GM18519 (cell line): ENCODE data around the gene FAM131C.
"Not testable (repeated sequence)": the region's sequence is repeated elsewhere in the genome, so short reads cannot be mapped to it uniquely, and the experiment has no call there.

Source experiments
- ATAC-seq: cut with Tn5 transposase; IDR thresholded peaks from one replicate; pipeline ENCODE4 v1.9.1; 2021; ENCODE audit warnings: mild to moderate bottlenecking, moderate library complexity; ENCODE audit not compliant: unreplicated experiment, low FRiP score

The FAM131C gene

GRCh38 chr1:16063226-16063829, 10.1 kb downstream of the FAM131C start:
- no peak for ATAC-seq

DNA sequence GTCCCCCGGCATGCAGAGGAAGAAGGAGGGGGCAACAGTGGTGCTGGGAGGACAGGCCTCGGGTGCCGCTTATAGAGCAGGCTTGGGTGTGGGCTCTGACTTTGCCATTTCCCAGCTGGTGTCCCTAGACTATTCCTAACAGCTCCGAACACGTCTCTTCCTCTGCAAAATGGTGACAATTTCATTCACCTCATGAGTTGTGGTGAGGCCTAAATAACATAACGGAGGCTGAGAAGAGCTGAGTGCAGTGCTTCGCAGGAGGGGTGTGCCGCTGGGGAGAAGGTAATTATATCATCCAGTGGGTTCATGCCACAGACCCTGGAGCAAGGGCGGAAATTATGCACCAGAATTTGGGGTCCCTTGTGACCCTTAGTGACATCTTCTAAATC, 10.8 kb downstream of the FAM131C start:
- ATAC-seq = not testable (repeated sequence)

DNA sequence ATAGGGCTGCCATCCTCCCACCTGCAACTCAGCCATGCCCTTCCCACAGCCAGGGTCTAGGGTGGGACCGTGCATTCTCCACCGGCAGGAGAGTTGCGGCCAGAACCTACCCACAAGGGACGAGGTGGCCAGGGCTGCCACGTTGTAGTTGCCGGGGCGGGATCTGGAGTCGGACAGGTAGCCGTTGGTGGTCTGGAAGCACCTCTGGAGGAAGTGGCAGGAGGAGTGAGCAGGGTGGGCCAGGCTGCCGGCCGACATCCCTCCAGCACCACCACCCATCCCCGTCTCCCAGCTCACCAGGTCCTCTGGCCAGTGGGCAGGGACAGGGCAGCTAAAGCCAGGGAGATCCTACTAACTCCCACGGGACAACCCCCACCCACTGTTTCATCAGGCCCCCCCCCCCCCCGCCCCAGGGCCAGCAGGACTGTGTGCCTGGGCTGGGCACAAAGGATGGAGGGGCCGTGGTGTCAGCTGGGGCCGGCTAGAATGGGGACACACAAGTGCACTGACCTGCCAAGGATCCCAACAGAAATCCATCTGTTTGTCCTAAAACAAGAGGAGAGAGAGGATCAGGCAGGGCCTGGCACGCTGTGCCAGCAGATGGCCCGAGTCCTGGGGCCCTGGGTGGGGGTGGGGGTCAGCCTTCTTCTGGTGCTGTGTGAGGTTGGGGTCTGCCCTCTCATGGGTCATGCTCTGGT, 11.3 kb downstream of the FAM131C start:
- ATAC-seq = not testable (repeated sequence)

- no peak for ATAC-seq
Observed at GRCh38 chr1:16061266-16061665, 12.2 kb downstream of the FAM131C start.

DNA sequence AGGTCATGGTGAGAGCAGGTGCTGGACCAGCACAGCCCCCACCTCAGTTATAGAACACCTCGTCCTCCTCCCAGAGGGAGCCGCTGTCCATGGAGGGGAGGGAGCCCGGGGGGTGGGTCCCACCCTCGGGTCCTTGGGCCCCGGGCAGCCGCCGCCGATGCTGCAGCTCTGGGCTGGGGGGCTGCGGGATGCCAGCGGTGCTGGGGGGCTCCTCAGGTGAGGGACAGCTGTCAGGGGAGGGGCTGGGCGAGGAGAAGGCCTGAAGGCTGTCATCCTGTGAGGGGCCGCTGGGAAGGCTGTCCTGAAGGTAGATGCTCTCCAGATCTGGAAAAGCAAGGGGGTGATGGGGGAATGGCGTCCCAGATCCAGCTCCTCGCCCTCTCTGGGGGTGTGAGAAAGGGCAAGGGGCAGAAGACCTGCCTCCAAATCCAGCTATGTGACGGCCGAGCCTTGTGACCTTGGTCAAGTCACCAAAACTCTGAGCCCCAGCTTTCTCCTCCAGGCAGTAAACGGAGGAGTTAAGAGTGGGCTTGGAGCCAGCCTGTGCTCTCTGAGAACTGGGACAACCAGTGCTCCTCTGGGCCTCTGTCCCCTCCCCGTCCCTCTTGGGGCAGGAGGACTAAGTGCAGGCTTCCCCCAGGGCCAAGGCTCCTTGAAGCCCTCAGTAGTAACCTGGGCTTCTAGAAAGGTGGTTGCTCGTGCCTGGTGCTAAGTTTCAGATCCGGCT, 14.9 kb downstream of the FAM131C start:
- ATAC-seq = not testable (repeated sequence)

DNA sequence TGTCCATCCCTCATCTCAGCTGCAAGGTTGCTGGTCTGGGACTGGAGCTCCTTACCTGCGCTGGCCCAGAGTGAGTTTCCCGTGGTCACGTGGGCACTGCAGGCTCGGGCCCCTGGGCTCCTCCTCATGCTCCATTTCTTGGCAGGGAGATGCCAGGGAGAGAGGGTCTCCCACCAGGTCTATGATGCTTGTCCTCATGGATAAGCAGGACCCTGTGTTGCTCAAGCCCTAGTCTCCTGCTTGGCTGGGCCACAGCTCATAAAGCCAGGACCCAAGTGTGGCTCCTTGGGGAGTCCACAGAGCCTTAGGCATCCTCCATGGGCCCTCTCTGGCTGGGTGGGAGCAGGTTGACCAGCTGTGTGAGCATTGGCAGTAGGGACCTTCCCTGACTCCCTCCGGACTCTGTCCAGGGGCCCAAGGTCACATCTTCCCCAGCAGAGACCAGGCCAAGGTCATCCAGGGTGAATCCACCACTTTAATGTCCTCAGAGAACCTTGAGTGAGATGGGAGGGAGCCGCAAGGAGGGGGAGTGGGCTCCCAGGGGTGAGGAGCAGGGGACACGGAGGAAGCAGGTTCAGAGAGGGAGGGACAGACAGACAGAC, 16.0 kb downstream of the FAM131C start:
- ATAC-seq = not testable (repeated sequence)

DNA sequence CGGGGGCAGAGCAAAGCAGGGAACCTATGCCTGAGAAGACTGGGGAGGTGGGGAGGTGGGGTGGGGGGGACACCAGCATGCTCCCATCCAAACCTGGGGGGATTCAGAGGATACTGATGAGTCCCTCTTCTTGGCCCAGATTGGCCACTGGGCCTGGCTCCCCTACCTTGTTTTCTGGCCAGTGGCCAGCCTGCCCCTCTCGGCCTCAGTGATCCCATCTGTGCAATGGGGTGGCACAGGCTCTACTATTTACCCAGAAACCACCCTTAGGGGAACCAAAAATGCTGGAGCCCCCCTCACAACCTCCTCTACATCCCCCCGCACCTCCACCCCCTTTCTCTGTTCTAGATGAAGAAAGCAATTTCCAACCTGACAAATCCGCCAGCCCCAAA, 16.9 kb downstream of the FAM131C start:
- ATAC-seq = not testable (repeated sequence)

DNA sequence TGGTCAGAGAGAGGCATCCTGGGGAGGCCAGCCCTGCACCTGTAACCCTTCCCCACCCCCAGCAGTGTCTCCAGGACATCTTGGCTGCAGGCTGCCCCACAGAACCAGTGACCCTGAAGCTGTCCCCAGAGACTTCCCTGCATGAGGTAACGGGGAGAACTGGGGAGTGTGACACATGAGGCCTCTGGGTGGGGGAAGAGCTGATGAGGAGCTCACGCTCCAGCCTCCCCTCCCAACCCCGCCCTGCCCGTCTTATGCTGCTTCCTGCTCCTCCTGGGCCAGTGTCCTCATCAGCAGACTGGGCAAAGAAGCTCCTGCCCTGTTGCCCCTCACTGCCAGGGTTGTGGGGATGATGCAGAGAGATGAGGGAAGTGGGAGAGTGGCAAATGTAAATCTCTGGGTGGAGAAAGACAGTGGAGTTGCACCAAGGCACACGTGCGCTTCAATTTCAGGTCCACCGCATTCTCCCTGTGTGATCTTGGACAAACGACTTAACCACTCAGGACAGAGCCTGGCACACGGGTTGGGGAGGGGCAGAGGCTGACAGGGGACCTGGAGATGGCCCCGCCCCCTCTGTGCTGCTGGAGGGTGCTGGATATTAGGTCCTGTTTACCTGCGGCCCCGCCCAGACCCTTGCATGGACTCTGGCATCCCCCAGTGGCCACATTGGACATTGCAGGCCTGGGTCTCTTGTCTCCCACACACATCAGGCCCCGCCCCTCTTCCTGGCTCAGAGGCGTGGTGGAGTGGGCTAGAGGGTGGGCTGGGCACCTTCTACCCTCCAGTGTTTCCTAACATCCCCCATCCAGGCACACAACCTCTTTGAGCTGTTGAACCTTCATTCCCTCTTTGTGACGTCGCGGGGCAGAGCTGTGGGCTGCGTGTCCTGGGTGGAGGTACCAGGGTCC, 17.6 kb downstream of the FAM131C start:
- no peak for ATAC-seq

DNA sequence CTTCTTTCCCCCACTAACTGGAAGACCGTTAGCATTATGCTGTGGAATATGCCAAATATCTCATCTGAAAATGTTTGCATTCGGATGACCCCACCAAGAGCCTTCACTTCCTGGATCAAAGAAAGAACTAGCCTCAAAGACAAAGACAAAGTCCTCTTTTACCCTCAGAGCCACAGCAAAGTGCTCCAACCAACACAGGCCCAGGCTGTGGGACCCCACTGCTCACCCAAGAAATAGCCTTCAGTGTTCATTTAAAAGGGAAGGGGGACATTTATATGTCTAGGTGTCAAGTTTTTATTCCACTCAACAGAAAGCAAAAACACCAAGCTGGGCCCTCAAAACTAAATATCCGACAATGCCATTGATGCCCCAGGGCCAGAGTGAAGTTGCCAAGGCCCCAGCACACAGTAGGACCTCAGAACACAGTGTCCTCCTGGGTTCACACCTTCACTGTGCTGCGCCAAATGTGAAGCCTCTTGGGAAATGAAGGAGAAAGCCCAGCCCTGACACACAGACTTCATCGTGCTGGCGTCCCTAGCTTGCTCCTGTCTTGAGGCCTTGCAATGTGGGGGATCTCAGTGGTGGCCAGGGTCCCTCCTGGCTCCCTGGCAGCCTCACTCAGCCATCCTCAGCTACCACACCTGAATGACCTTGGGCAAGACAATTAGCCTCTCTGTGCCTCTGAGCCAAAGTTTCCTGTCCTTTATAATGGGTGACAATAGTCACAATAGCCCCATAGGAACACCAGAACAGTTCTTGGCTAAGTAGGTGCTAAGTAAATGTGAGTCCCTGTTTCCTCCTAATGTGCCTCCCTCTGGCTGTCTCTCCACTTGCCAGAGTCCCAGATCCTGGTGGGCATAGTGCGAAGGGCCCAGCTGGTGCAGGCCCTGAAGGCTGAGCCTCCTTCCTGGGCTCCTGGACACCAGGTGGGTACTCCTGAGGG, 18.6 kb downstream of the FAM131C start:
- ATAC-seq = no peak

- no peak for ATAC-seq
Observed at GRCh38 chr1:16053781-16054502, 19.5 kb downstream of the FAM131C start.

- not testable (repeated sequence) for ATAC-seq
Observed at GRCh38 chr1:16051949-16052348, 21.5 kb downstream of the FAM131C start.

GRCh38 chr1:16051039-16051438, 22.4 kb downstream of the FAM131C start:
- no peak for ATAC-seq

- no peak for ATAC-seq
Observed at GRCh38 chr1:16050328-16050727, 23.1 kb downstream of the FAM131C start.

DNA sequence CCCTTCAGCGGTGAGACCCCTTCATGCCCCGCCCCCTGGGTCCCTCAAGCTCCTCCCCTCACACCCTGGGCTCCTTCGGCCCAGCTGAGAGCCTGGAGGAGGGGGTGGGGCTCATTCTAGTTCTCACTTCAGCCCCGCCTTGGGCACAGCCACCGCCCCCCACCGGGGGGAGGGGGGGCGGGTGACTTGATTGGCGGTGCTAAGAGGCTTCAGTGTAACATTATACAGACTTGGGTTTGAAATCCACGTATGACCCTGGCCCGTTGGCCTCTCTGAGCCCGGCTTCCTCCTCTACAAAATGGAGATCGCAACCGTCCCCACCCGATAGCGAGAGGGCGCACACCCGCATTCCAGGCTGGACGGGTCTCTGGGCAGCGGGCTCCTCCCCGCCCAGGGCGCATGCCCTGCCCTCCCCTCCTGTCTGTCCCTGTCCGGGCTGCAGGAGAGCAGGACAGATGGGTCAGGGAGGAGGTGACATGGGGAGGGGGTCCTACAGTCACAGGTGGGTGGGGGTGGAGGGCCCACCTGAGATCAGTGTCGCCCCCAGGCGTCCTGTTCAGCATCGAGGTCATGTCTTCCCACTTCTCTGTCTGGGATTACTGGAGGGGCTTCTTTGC, 24.8 kb downstream of the FAM131C start:
- no peak for ATAC-seq

GRCh38 chr1:16047791-16048475, 25.5 kb downstream of the FAM131C start:
- no peak for ATAC-seq

DNA sequence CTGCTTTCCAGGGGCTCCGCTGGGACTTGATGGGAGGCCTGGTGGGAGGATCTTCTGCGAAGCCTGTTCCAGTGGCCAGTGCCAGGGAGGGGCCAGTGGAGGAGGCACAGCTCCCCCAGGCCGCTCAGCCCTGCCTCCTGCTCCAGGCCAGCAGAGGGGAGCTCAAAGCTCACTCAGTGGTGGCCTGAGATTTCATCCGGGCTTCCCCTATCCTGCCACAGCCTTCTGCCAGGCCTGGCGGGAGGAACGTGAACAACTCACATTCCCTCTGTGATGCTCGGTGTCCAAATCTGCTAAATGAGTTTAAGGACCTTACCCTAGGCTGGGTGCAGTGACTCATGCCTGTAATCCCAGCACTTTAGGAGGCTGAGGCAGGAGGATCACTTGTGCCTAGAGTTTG, 26.6 kb downstream of the FAM131C start:
- no peak for ATAC-seq

- ATAC-seq = no peak
Observed at GRCh38 chr1:16043950-16044349, 29.5 kb downstream of the FAM131C start.

DNA sequence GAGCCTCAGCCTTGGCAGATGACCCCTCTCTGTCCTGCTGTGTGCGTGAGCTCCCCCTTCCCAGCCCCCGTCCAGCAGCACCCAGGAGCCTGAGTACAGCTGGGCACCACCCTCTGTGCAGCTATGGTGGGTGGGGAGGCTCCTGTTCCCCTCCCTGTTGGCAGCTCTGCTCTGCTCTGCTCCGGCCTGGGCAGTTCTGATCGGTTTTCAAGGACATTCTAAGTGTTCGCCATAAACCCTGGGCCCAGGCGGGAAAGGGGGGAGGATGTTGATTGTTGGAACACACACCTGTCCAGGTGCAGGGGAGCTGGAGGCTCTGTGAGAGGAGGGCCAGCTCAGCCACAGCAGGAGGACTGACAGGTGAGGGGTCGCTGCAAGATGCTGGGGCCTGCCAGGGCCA, 29.9 kb downstream of the FAM131C start, which contains the start of gene CLCNKB:
Gene CLCNKB (plus strand): TSS at position 262 of the 400 bp plus-strand sequence. CDS start 711 bp downstream, outside the sequence.
- ATAC-seq = no peak
